Left cardiac atrium (tissue), 4 donors: ENCODE results near the gene KRTAP5-5. TPM values are rescaled to one million over a fixed set of nuclear protein-coding genes. Genes with fewer than 3 reads are reported as not detected.
"Not testable (repeated sequence)": the region's sequence is repeated elsewhere in the genome, so short reads cannot be mapped to it uniquely, and the experiment has no call there.

Experiments used
- ATAC-seq, 2 donors: fragments of 200-7000 bp; cut with Tn5 transposase; one replicate each; pipeline ENCODE4 v1.9.1; 2020; ENCODE audit warnings: mild to moderate bottlenecking in 2 of 2, moderate library complexity in 2 of 2
- DNase-seq: peaks from one replicate; pipeline ENCODE4 v3.0.0-alpha.2; 2020
- intact Hi-C, 2 donors: fragments of 100-400 bp; cut with DNase I; formaldehyde crosslinking; loops; one replicate each; pipeline versions ENCODE4 v1.14.1 to v1.15.1; 2022 to 2023
- total RNA-seq, 2 donors: library from RNA; stranded (reverse); fragmentation: NEBNext Ultra II Directional; extraction: Animal tissue kit (Norgen Biotek cat#: 25700); gene quantifications; one replicate each; pipeline ENCODE4 v1.2.1, GENCODE V29; 2021
- donor health status: DM: no; HTN: yes; CAD: no.
- donor health status: DM: no; HTN: yes; CAD: no; lungs with severe emphysema.
- donor health status: DM: yes; HTN: yes; CAD: no.
- donor health status: Dilated cardiomyopathy.

KRTAP5-5 gene
- total RNA-seq, 2 donors from 2014 or later: not detected

- ATAC-seq (no peak), DNase-seq (no peak)
- intact Hi-C loops: no loop called here
These were observed 24.9 kb upstream of the KRTAP5-5 start for GRCh38 chr11:1604711-1605110.

- ATAC-seq, DNase-seq, intact Hi-C loops: not testable (repeated sequence)
These were observed 23.7 kb upstream of the KRTAP5-5 start for GRCh38 chr11:1605923-1606322.

- ATAC-seq: peak in 1 of 2 donors; percentile 30
- DNase-seq, intact Hi-C loops: not testable (repeated sequence)
These were observed 22.3 kb upstream of the KRTAP5-5 start for GRCh38 chr11:1607156-1607845.

GRCh38 chr11:1607901-1608300 is 21.7 kb upstream of the KRTAP5-5 start:
- ATAC-seq, intact Hi-C loops, DNase-seq: not testable (repeated sequence)

- DNase-seq (no peak), ATAC-seq (no peak)
- intact Hi-C loops: no loop called here
These were observed 21.2 kb upstream of the KRTAP5-5 start, which contains the start of gene KRTAP5-3 for GRCh38 chr11:1608363-1608762. TSS of gene KRTAP5-3 (minus strand) at chr11:1608463. CDS start at chr11:1608385, 78 bp downstream.

- intact Hi-C loops: no loop called here
- no peak for ATAC-seq
- no peak for DNase-seq
These were observed 11.3 kb upstream of the KRTAP5-5 start for GRCh38 chr11:1618231-1618630.

- DNase-seq (no peak), ATAC-seq (no peak)
- intact Hi-C loops: no loop called here
These were observed 10.1 kb upstream of the KRTAP5-5 start for GRCh38 chr11:1619449-1619848.

- DNase-seq (no peak), ATAC-seq (no peak)
- intact Hi-C loops: no loop called here
These were observed 7.5 kb upstream of the KRTAP5-5 start, which contains the start of gene KRTAP5-4 for GRCh38 chr11:1622086-1622485. TSS of gene KRTAP5-4 (minus strand) at chr11:1622138. CDS start at chr11:1622093, 45 bp downstream.

- DNase-seq (no peak), ATAC-seq (no peak)
- intact Hi-C loops: no loop called here
These were observed 5.9 kb upstream of the KRTAP5-5 start for GRCh38 chr11:1623716-1624115.

- intact Hi-C loops: loop anchor here in 1 of 2 donors (5.0 kb wide), 1 partner anchor 77 kb away; no protein-coding TSS in a partner anchor
- DNase-seq (no peak), ATAC-seq (no peak)
These were observed 5.0 kb upstream of the KRTAP5-5 start for GRCh38 chr11:1624621-1625020.

- ATAC-seq (no peak), DNase-seq (no peak)
- intact Hi-C loops: loop anchor here in 1 of 2 donors (5.0 kb wide), 1 partner anchor 78 kb away; no protein-coding TSS in a partner anchor
These were observed 4.0 kb upstream of the KRTAP5-5 start for GRCh38 chr11:1625541-1625940.

GRCh38 chr11:1628506-1629325 is 859 bp upstream of the KRTAP5-5 start:
- intact Hi-C loops: loop anchor here in 1 of 2 donors (5.0 kb wide), 1 partner anchor 81 kb away; no protein-coding TSS in a partner anchor

GRCh38 chr11:1630271-1630670 is 696 bp downstream of the KRTAP5-5 start:
- ATAC-seq: no peak
- no peak for DNase-seq
- intact Hi-C loops: no loop called here

More at GRCh38 chr11:1628506-1629325, 859 bp upstream of the KRTAP5-5 start:
- peak; percentile 67 to 90 for ATAC-seq
- peak; percentile 58 for DNase-seq

- intact Hi-C loops: no loop called here
- ATAC-seq (no peak), DNase-seq (no peak)
These were observed 1.5 kb downstream of the KRTAP5-5 start for GRCh38 chr11:1631066-1631568.

- intact Hi-C loops: no loop called here
These were observed 2.6 kb downstream of the KRTAP5-5 start for GRCh38 chr11:1632053-1632714.

GRCh38 chr11:1633864-1634263 is 4.3 kb downstream of the KRTAP5-5 start:
- no peak for ATAC-seq
- DNase-seq: no peak
- intact Hi-C loops: no loop called here

More at GRCh38 chr11:1632053-1632714, 2.6 kb downstream of the KRTAP5-5 start:
- DNase-seq (no peak), ATAC-seq (no peak)

GRCh38 chr11:1636291-1636950 is 6.8 kb downstream of the KRTAP5-5 start:
- ATAC-seq: no peak
- no peak for DNase-seq
- intact Hi-C loops: no loop called here

- ATAC-seq: no peak
- DNase-seq: no peak
- intact Hi-C loops: no loop called here
These were observed 8.1 kb downstream of the KRTAP5-5 start for GRCh38 chr11:1637628-1638027.

- intact Hi-C loops: no loop called here
- ATAC-seq (no peak), DNase-seq (no peak)
These were observed 8.8 kb downstream of the KRTAP5-5 start for GRCh38 chr11:1638344-1638743.
